Camera-type eye (tissue), 1 donor: ENCODE data around the gene OR2T27. TPM values are rescaled to one million over a fixed set of nuclear protein-coding genes. Genes with fewer than 3 reads are reported as not detected.

ENCODE experiments used
- total RNA-seq: library from RNA; depleted of rRNA; stranded (reverse); fragments of >200 nt; gene quantifications from one replicate; pipeline ENCODE4 v1.2.3, GENCODE V29; 2014

Gene OR2T27
- total RNA-seq = not detected

GRCh38 chr1:248655354-248655753, at the start of gene OR2T27:
Gene OR2T27, minus strand, starts transcription at chr1:248655528. Its CDS starts 4,644 bp downstream, at chr1:248650884.

GRCh38 chr1:248702714-248703113, 47.4 kb upstream of the OR2T27 start, which contains the start of gene OR14I1:
Gene OR14I1, minus strand, starts transcription at chr1:248702766.

GRCh38 chr1:248645178-248645577, 10.2 kb downstream of the OR2T27 start, which contains the start of gene OR2T35:
Gene OR2T35, minus strand, starts transcription at chr1:248645278. Its CDS starts 6,020 bp downstream, at chr1:248639258.

GRCh38 chr1:248634991-248635390, 20.3 kb downstream of the OR2T27 start, which contains the start of gene OR2T11:
Gene OR2T11, minus strand, starts transcription at chr1:248635091. Its CDS starts 7,963 bp downstream, at chr1:248627128.

Other genes with a start within 250 kb of the OR2T27 start
- not detected for gene OR2T2, start 209.9 kb downstream of the OR2T27 start, total RNA-seq
- gene OR2T3, start 182.2 kb downstream of the OR2T27 start, total RNA-seq = not detected
- not detected for gene OR2T5, start 166.9 kb downstream of the OR2T27 start, total RNA-seq
- not detected for gene OR2G6, start 147.5 kb downstream of the OR2T27 start, total RNA-seq
- not detected for gene OR2T29, start 92.8 kb downstream of the OR2T27 start, total RNA-seq
- not detected for gene OR2T34, start 80.8 kb downstream of the OR2T27 start, total RNA-seq
- not detected for gene OR2T10, start 57.8 kb downstream of the OR2T27 start, total RNA-seq
- gene OR2T11, start 20.4 kb downstream of the OR2T27 start, total RNA-seq = not detected
- gene OR2T35, start 10.2 kb downstream of the OR2T27 start, total RNA-seq = not detected
- not detected for gene OR14I1, start 47.2 kb upstream of the OR2T27 start, total RNA-seq
- not detected for gene LYPD8, start 100.2 kb upstream of the OR2T27 start, total RNA-seq
- gene SH3BP5L, start 170.4 kb upstream of the OR2T27 start, total RNA-seq = 21.8 TPM
- 30.7 TPM for gene ZNF672, start 182.7 kb upstream of the OR2T27 start, total RNA-seq
- 47.0 TPM for gene ZNF692, start 203.6 kb upstream of the OR2T27 start, total RNA-seq